Measurements from ENCODE around the gene PCSK7.

PCSK7 gene

DNA sequence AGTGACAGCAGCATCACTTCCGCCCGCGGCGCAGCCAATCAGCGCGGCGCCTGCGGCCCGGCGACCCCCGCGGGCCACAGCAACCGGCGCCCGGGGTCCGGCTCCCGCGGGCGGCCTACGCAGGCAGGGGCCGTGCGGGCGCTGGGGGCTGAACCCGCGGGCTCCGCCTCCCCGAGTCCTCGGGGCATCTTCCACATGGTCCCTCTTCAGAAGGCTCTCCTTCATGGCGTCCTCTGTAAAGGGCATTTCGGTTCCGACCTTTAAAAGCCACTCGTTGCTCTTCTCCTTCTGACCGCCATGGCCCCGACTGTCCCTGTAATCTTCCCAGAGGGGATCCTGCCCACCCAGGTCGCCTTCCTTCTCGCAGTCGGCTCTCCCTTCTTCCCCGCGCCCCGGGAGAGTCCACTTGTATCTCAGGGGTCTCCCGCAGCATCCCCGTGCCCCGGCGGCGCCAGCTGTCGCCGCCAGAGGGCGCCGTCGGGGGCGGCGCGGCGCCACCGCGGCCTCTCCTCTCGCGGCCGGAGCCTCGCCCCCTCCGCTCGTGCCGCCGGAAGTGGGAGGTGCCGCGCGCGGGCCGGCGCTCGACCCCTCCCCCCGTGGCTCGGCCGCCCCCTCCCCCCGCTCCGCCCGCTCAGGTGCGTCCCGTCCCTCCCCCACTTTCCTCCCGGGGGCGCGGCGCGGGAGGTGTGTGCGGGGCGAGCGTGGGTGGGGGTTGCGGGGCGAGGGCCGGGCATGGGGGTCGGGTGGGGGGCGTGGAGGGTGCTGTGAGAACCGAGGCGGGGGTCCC, 412 bp upstream of the PCSK7 start, which contains the start of gene RNF214:
TSS of gene RNF214 (plus strand) at position 580 of the 787 bp plus-strand sequence. CDS start 1,602 bp downstream, outside the sequence.
- peak within 1 kb of the TSS; percentile 94 for H3K4me3 ChIP-seq (replicated peaks; ENCODE audit: low read depth, low read length)
- TF ChIP-seq, protein P1, sequence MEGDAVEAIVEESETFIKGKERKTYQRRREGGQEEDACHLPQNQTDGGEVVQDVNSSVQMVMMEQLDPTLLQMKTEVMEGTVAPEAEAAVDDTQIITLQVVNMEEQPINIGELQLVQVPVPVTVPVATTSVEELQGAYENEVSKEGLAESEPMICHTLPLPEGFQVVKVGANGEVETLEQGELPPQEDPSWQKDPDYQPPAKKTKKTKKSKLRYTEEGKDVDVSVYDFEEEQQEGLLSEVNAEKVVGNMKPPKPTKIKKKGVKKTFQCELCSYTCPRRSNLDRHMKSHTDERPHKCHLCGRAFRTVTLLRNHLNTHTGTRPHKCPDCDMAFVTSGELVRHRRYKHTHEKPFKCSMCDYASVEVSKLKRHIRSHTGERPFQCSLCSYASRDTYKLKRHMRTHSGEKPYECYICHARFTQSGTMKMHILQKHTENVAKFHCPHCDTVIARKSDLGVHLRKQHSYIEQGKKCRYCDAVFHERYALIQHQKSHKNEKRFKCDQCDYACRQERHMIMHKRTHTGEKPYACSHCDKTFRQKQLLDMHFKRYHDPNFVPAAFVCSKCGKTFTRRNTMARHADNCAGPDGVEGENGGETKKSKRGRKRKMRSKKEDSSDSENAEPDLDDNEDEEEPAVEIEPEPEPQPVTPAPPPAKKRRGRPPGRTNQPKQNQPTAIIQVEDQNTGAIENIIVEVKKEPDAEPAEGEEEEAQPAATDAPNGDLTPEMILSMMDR (IDR thresholded peaks at IDR 0.05; ENCODE audit: low read depth, low read length, missing control alignments), result peak; percentile 73
- DNase-seq (ENCODE audit: extremely low read depth, low read depth), result peak; percentile 12

DNA sequence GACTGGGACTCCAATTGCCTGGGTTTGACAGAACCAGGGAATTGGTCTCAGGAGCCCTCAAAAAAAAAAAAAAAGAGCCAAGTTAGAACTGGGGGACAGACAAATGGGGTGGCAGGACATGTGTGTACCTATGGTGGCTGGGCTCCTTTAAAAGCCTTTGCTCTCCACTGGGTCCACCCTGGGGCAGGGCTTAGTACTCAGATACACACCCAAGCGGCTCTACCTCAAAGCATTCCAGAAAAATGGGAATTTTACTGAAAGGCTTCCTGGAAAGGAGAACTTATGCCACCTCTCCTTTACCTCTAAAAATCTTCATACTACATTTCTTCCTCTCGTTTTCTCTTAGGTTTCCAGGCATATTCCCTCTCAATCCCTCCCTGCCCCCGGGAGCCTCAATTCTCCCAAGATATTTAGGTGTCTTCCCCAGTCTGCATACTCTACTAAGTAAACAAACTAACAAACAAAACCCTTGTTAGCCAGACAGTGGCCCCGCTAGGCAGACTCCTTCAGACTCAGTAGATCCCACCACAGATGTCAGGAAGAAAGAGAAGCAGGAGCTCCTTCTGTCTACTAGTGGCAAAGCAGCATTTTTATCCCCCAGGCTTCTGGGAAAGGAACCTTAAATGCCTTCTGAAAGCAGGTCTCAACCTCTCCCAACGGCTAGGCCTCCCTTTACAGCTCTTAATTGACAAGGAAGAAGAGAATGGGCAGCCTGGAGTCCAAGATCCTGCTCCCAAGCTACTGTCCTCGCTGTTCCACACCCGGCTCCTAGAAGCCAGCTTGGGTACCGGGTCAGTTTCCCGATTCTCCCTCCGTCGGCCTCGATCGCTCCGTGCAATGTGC, 653 bp downstream of the PCSK7 start:
- DNase-seq (ENCODE audit: extremely low read depth, low read depth), result no peak
- H3K4me3 ChIP-seq (replicated peaks; ENCODE audit: low read depth, low read length), result peak overlapping the region; percentile 94
- TF ChIP-seq, protein P1 (IDR thresholded peaks at IDR 0.05; ENCODE audit: low read depth, low read length, missing control alignments), result no peak

DNA sequence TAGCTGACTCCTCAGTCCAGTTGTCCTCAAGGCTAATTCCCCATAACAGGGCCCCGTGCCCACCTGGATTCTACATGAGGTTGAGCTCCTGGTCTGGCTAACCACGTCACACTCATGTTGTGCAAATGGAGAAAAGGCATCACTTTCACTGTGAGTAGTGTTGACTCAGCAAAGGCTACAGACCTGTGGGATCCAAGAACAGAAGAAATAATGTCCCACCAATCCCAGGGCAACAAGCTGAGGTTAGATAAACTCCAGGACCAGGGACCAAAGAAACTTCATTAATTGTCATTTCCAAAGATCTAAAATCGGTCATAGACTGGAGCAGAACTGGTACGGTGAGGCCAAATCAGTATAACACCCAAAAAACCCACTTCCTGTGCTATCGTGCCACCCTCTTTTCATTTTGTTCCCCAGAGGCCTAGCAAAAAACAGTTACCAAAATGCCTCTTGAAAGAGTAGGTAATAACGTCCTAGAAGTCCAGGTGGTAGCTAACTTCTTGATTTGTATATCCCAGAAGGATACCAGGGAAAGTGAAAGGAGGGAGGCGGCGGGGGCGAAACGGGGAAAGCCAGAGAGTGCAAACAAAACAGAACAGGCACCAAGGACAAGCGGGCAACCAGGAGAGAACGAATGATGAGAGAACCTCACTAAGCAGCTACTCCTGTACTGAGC, 1.4 kb downstream of the PCSK7 start:
- H3K4me3 ChIP-seq (replicated peaks; ENCODE audit: low read depth, low read length), result peak overlapping the region; percentile 94
- TF ChIP-seq, protein P1 (IDR thresholded peaks at IDR 0.05; ENCODE audit: low read depth, low read length, missing control alignments), result no peak
- DNase-seq (ENCODE audit: extremely low read depth, low read depth), result no peak

DNA sequence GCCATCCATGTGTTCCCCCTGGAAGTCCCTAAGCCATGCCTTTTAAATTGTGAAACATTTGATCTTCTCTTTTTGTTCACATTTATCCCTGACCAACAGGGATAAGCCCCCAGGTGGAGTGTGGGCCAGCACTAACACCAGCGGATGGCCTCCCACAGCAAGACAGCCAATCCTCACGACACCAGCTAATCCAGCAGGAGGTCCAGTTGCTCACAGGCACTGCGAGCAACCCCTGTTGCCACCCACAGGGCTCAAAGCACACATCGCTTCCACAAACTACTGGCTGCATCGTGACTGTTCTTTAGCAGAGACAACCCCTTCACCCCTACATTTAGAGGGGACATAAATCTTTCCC, 2.0 kb downstream of the PCSK7 start:
- no peak for DNase-seq (ENCODE audit: extremely low read depth, low read depth)
- no peak overlapping the region for H3K4me3 ChIP-seq (replicated peaks; ENCODE audit: low read depth, low read length)
- TF ChIP-seq, protein P1 (IDR thresholded peaks at IDR 0.05; ENCODE audit: low read depth, low read length, missing control alignments), result no peak

DNA sequence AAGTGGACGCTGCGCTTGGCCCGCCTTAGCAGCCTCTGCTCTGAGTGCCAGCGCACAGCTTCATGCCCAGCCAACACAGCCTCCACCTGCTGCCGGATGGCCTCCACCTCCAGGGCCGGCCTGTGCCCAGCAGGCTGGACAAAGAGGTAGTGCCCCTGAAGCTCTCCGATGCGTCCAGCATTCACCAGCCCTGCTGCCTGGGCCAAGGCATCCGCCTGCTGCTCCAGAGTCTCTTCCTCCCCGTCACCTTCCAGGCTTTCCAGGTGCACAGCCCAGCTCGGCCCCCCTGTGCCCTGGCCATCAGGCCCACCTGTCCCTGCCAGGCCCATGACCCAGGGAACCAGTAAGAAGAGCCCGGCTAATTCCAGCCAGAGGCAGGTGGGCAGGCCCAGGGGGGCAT, 2.5 kb downstream of the PCSK7 start:
- DNase-seq (ENCODE audit: extremely low read depth, low read depth), result no peak
- no peak overlapping the region for H3K4me3 ChIP-seq (replicated peaks; ENCODE audit: low read depth, low read length)
- TF ChIP-seq, protein P1 (IDR thresholded peaks at IDR 0.05; ENCODE audit: low read depth, low read length, missing control alignments), result no peak

DNA sequence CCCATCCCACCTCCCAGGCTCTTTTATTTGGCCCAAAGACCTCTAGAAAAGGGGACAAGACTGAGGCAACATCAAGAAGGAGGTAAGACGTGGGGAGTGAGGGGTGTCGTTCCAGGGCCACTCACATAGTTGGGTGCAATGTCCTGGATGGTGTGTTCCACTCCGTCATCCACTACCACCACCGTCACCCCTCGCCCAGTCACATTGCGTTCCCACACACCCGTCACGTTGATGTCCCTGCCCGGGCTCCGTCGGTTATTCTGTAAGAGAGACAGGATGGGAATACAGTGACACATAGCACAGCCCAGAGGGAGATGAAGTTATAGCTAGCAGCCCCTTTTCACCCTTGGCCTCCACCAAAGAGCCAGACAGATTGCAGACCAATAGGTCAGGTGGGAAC, 3.8 kb downstream of the PCSK7 start:
- no peak overlapping the region for H3K4me3 ChIP-seq (replicated peaks; ENCODE audit: low read depth, low read length)
- TF ChIP-seq, protein P1 (IDR thresholded peaks at IDR 0.05; ENCODE audit: low read depth, low read length, missing control alignments), result no peak
- DNase-seq (ENCODE audit: extremely low read depth, low read depth), result no peak
